ENCODE data around the gene GPATCH4.
"Not testable (repeated sequence)": the region's sequence is repeated elsewhere in the genome, so short reads cannot be mapped to it uniquely, and the experiment has no call there.

Gene GPATCH4

DNA sequence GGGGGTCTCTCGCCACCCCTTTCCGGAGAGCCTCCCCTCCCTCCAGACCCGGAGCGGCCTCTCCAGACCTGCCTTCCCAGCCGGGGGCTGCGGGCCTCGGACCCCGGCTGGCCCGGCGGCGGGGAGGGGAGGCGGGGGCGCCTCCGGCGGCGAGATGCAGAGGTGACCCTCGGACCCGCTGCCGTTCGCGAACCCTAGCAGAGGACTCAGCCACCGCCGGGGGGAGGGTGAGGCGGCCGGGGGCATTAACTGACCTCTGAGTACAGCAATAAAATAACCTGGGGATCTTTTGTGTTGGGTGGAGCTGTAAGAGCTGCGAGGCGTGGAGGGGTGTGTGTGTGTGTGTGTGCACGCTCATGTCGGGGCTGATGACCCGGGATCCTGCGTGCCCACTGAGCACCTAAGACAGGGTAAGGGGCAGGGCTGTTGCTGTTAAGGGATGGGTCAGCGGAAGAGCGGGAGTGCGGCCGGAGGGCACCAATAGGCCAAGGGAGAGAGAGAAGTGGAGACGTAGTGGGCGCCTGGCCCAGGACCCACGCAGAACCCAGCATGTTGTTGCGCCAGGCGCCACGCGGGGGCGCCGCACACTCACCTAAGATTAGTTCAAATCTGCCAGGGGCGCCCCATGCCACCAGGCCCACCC, 24.3 kb upstream of the GPATCH4 start:
- H3K36me3 ChIP-seq (ENCODE audit: control insufficient read depth, insufficient read depth, low read length): no peaks in the 10 kb centered on the region
- H3K4me1 ChIP-seq (ENCODE audit: control insufficient read depth, insufficient read depth, low read length): no peaks in the 10 kb centered on the region
- no peaks in the 10 kb centered on the region for H3K9me3 ChIP-seq (ENCODE audit: control insufficient read depth, insufficient read depth, low read length)
- no peak overlapping the region for H3K9ac ChIP-seq (ENCODE audit: low read depth, low read length)
- H3K27me3 ChIP-seq (ENCODE audit: control insufficient read depth, insufficient read depth, low read length): peaks cover 60% of the 10 kb centered on the region
- H3K4me3 ChIP-seq (ENCODE audit: low read depth, low read length): peak overlapping the region; percentile 62

DNA sequence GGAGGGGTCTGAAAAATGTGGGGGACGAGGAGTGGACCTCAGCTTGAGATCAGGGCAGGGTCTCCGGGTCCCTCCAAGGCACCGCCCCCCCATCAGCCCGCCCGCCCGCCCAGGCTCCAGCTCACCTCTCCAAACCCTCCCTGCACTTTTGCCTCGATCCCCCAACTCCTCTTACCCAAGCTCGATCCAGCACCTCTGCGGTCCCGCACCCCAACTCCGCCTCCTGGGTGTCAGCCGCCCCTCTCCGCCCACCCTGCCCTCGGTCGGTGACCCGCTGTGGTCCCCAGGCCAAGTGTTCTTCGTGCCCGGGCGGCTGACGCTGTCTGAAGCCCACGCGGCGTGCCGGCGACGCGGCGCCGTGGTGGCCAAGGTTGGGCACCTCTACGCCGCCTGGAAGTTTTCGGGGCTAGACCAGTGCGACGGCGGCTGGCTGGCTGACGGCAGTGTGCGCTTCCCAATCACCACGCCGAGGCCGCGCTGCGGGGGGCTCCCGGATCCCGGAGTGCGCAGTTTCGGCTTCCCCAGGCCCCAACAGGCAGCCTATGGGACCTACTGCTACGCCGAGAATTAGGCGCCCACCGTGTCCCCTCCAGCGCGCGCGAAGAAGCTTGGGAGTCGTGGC, 23.6 kb upstream of the GPATCH4 start:
- Histone ChIP-seq H3K4me3 (ENCODE audit: low read depth, low read length) (peak overlapping the region; percentile 62), H3K9me3 (ENCODE audit: control insufficient read depth, insufficient read depth, low read length) (no peaks in the 10 kb centered on the region), H3K36me3 (ENCODE audit: control insufficient read depth, insufficient read depth, low read length) (no peaks in the 10 kb centered on the region), H3K27me3 (ENCODE audit: control insufficient read depth, insufficient read depth, low read length) (peaks cover 66% of the 10 kb centered on the region), H3K9ac (ENCODE audit: low read depth, low read length) (no peak overlapping the region), H3K4me1 (ENCODE audit: control insufficient read depth, insufficient read depth, low read length) (no peaks in the 10 kb centered on the region)

GRCh38 chr1:156623946-156624813, 22.9 kb upstream of the GPATCH4 start:
- H3K9ac ChIP-seq (ENCODE audit: low read depth, low read length): no peak overlapping the region
- no peaks in the 10 kb centered on the region for H3K4me1 ChIP-seq (ENCODE audit: control insufficient read depth, insufficient read depth, low read length)
- peak overlapping the region; percentile 62 for H3K4me3 ChIP-seq (ENCODE audit: low read depth, low read length)
- H3K9me3 ChIP-seq (ENCODE audit: control insufficient read depth, insufficient read depth, low read length): no peaks in the 10 kb centered on the region
- H3K36me3 ChIP-seq (ENCODE audit: control insufficient read depth, insufficient read depth, low read length): no peaks in the 10 kb centered on the region
- peaks cover 73% of the 10 kb centered on the region for H3K27me3 ChIP-seq (ENCODE audit: control insufficient read depth, insufficient read depth, low read length)

DNA sequence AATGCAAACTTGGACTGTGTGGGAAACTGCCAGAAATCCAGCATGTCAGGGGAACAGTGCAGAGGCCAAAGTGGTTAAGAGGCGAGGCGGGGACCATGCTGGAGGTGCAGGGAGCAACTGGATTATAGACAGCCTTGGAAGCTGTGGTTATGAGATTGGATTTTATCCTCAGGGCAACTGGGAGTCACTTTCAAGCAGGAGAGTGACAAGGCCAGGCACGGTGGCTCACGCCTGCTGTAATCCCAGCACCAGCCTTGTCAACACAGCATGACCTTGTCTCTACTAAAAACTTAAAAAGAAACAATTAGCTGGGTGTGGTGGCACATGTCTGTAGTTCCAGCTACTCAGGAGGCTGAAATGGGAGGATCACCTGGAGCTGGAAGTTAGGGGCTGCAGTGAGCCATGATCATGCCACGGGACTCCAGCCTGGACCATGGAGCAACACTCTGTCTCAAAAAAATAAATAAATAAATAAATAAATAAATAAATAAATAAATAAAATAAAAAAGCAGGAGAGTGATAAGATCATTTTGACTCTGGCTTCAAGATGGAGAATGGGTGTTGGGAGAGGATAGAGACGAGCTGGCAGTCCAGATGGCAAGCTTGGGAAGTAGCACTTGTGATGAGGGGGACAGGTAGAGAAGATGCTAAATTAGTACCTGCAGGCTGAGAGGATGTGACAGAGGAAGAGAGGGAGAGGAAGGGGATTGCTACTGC, 21.5 kb upstream of the GPATCH4 start:
- Histone ChIP-seq H3K4me3 (ENCODE audit: low read depth, low read length) (no peak overlapping the region), H3K4me1 (ENCODE audit: control insufficient read depth, insufficient read depth, low read length) (no peaks in the 10 kb centered on the region), H3K9me3 (ENCODE audit: control insufficient read depth, insufficient read depth, low read length) (no peaks in the 10 kb centered on the region), H3K36me3 (ENCODE audit: control insufficient read depth, insufficient read depth, low read length) (no peaks in the 10 kb centered on the region), H3K27me3 (ENCODE audit: control insufficient read depth, insufficient read depth, low read length) (peaks cover 76% of the 10 kb centered on the region), H3K9ac (ENCODE audit: low read depth, low read length) (no peak overlapping the region)

DNA sequence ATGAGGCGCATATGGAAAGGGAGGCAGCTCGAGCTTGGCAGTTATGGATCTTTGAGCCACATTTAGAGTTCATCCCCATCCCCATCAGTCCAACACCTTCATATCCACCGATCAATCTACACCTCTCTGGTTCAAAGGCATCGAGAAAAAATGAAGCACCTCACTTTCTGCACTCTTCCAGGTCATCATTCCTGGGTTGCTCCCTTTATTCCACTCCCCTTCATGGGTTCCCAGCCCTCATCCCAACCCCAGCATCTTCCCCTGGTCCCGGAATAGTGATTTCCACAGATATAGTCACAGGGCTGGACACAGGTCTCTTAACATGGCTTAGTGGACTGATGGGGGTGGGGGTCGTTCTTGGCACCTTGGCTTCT, 18.3 kb upstream of the GPATCH4 start:
- H3K9me3 ChIP-seq (ENCODE audit: control insufficient read depth, insufficient read depth, low read length): no peaks in the 10 kb centered on the region
- H3K9ac ChIP-seq (ENCODE audit: low read depth, low read length): no peak overlapping the region
- no peaks in the 10 kb centered on the region for H3K36me3 ChIP-seq (ENCODE audit: control insufficient read depth, insufficient read depth, low read length)
- peaks cover 59% of the 10 kb centered on the region for H3K27me3 ChIP-seq (ENCODE audit: control insufficient read depth, insufficient read depth, low read length)
- no peak overlapping the region for H3K4me3 ChIP-seq (ENCODE audit: low read depth, low read length)
- no peaks in the 10 kb centered on the region for H3K4me1 ChIP-seq (ENCODE audit: control insufficient read depth, insufficient read depth, low read length)

DNA sequence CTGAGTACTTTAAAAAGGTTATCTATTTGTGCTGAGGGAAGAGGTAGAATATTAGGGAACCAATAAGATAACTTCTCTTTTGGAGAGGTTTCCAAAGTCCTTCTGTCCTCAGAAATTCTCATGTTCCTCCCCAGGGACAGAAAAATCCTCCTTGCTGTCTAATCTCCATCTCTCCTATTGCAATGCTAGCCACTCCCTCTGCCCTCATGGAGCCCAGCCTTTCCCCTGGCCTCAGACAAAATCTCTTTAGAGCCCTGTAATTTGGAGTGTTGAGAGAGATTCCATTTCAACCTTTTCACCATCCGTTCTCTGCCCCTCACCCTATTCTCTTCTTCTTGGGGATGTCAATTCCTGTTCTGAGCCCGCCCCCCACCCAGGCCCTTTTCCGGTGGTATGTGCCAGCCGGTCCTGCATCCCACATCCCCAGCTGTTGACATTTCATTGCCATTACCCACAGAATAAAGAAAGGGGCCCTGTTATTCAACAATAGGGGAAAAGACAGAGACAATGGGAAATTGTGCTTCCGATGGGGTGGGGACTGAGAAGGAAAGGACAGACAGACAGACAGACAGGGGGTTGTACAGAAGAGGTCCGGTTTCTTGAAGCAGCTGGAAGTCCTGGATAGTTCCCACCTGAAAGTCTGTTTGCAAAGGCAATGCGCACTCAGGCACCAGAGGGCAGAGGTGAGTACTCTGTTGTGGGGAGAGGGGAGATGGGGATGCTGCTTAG, 17.7 kb upstream of the GPATCH4 start, which contains the start of gene HAPLN2:
Gene HAPLN2, plus strand, starts transcription at position 563 of the 729 bp plus-strand sequence. CDS start 4,076 bp downstream, outside the sequence.
- no peak within 1 kb of the TSS for H3K9ac ChIP-seq (ENCODE audit: low read depth, low read length)
- H3K27me3 ChIP-seq (ENCODE audit: control insufficient read depth, insufficient read depth, low read length): peaks cover 53% of the 10 kb centered on the region
- no peaks in the 10 kb centered on the region for H3K36me3 ChIP-seq (ENCODE audit: control insufficient read depth, insufficient read depth, low read length)

DNA sequence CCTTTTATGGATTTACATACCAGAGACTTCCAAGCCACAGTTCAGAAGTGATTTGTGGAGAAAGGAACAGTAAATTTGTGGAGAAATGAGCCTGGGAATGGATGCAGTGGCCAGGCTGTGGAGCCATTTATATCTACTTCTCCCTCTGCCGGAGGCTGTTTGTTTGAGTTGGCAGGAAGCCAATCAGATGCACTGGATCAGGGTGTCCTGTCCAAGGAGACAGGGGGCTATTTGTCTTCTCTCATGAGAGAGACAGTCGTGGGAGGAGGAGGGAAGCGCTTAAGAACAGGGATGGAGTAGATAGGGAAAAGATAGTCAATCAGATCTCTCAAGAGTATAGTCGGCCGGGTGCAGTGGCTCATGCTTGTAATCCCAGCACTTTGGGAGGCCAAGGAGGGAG, 15.2 kb upstream of the GPATCH4 start:
- Histone ChIP-seq H3K9me3 (ENCODE audit: control insufficient read depth, insufficient read depth, low read length) (no peaks in the 10 kb centered on the region), H3K9ac (ENCODE audit: low read depth, low read length) (no peak overlapping the region), H3K27me3 (ENCODE audit: control insufficient read depth, insufficient read depth, low read length) (peaks cover 28% of the 10 kb centered on the region), H3K4me3 (ENCODE audit: low read depth, low read length) (no peak overlapping the region), H3K36me3 (ENCODE audit: control insufficient read depth, insufficient read depth, low read length) (no peaks in the 10 kb centered on the region), H3K4me1 (ENCODE audit: control insufficient read depth, insufficient read depth, low read length) (no peaks in the 10 kb centered on the region)

More for the DNA sequence above, 17.7 kb upstream of the GPATCH4 start, which contains the start of gene HAPLN2:
- H3K4me1 ChIP-seq (ENCODE audit: control insufficient read depth, insufficient read depth, low read length): no peaks in the 10 kb centered on the region
- H3K9me3 ChIP-seq (ENCODE audit: control insufficient read depth, insufficient read depth, low read length): no peaks in the 10 kb centered on the region
- H3K4me3 ChIP-seq (ENCODE audit: low read depth, low read length): peak within 1 kb of the TSS; percentile 4

GRCh38 chr1:156615946-156616345, 14.7 kb upstream of the GPATCH4 start:
- Histone ChIP-seq H3K36me3 (ENCODE audit: control insufficient read depth, insufficient read depth, low read length) (no peaks in the 10 kb centered on the region), H3K9me3 (ENCODE audit: control insufficient read depth, insufficient read depth, low read length) (no peaks in the 10 kb centered on the region), H3K27me3 (ENCODE audit: control insufficient read depth, insufficient read depth, low read length) (peaks cover 24% of the 10 kb centered on the region), H3K4me1 (ENCODE audit: control insufficient read depth, insufficient read depth, low read length) (no peaks in the 10 kb centered on the region), H3K4me3 (ENCODE audit: low read depth, low read length) (no peak overlapping the region), H3K9ac (ENCODE audit: low read depth, low read length) (no peak overlapping the region)

- H3K4me3 ChIP-seq (ENCODE audit: low read depth, low read length): no peak overlapping the region
- H3K9ac ChIP-seq (ENCODE audit: low read depth, low read length): no peak overlapping the region
- H3K9me3 ChIP-seq (ENCODE audit: control insufficient read depth, insufficient read depth, low read length): no peaks in the 10 kb centered on the region
- H3K4me1 ChIP-seq (ENCODE audit: control insufficient read depth, insufficient read depth, low read length): peaks cover 4% of the 10 kb centered on the region
- H3K36me3 ChIP-seq (ENCODE audit: control insufficient read depth, insufficient read depth, low read length): no peaks in the 10 kb centered on the region
- H3K27me3 ChIP-seq (ENCODE audit: control insufficient read depth, insufficient read depth, low read length): peaks cover 3% of the 10 kb centered on the region
These were observed 11.4 kb upstream of the GPATCH4 start for GRCh38 chr1:156612666-156613065.

GRCh38 chr1:156610072-156610471, 8.8 kb upstream of the GPATCH4 start:
- H3K27me3 ChIP-seq (ENCODE audit: control insufficient read depth, insufficient read depth, low read length): not testable (repeated sequence)

DNA sequence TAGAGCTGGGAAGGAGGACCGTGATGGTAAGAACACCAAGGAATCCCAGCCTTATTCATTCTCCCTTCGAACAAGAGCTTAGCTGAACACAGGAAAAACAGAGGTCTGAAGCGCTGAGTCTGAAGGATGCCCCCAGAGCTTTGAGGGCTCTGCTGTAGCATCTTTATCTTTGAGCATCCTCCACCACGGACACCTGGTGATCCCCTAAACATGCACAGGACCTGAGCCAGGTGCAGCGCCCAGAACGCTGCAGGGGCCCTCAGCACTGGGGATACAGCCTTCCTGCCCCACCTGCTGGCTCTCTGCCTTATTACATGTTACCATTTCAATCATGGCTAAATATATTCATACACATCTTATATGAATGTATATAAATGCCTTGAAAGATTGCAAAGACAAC, 7.7 kb upstream of the GPATCH4 start:
- Histone ChIP-seq H3K9me3 (ENCODE audit: control insufficient read depth, insufficient read depth, low read length) (no peaks in the 10 kb centered on the region), H3K4me1 (ENCODE audit: control insufficient read depth, insufficient read depth, low read length) (peaks cover 4% of the 10 kb centered on the region), H3K36me3 (ENCODE audit: control insufficient read depth, insufficient read depth, low read length) (no peaks in the 10 kb centered on the region), H3K4me3 (ENCODE audit: low read depth, low read length) (no peak overlapping the region), H3K27me3 (ENCODE audit: control insufficient read depth, insufficient read depth, low read length) (no peaks in the 10 kb centered on the region), H3K9ac (ENCODE audit: low read depth, low read length) (no peak overlapping the region)

More at GRCh38 chr1:156610072-156610471, 8.8 kb upstream of the GPATCH4 start:
- H3K4me1 ChIP-seq (ENCODE audit: control insufficient read depth, insufficient read depth, low read length); H3K36me3 ChIP-seq (ENCODE audit: control insufficient read depth, insufficient read depth, low read length); H3K9ac ChIP-seq (ENCODE audit: low read depth, low read length); H3K9me3 ChIP-seq (ENCODE audit: control insufficient read depth, insufficient read depth, low read length); H3K4me3 ChIP-seq (ENCODE audit: low read depth, low read length): not testable (repeated sequence)

Data from iPS-15b (cell line).